ACC112 (cell line): ENCODE measurements around the gene GBA2.
A peak's percentile ranks its signal among the peaks of the same experiment; 100 is the strongest.

Experiments
- H2AFZ ChIP-seq: fragments of 200-600 bp; sonication (generic); one replicate; pipeline ENCODE4 v1.6.0; 2017; ENCODE audit warnings: antibody characterized with exemption, low read length; ENCODE audit not compliant: unreplicated experiment
- H3K27ac ChIP-seq: fragments of 200-600 bp; sonication (generic); 2 replicates; pipeline ENCODE4 v1.5.1; 2014; ENCODE audit warnings: low read depth, mild to moderate bottlenecking, antibody characterized with exemption, low read length, moderate library complexity
- H3K27me3 ChIP-seq: fragments of 200-600 bp; sonication (generic); 2 replicates; pipeline ENCODE4 v1.6.1; 2014; ENCODE audit warnings: mild to moderate bottlenecking, antibody characterized with exemption, low read length, moderate library complexity, mixed read lengths; ENCODE audit not compliant: insufficient read depth
- H3K36me3 ChIP-seq: fragments of 200-600 bp; sonication (generic); 2 replicates; pipeline ENCODE4 v1.6.1; 2016; ENCODE audit warnings: mild to moderate bottlenecking, antibody characterized with exemption, low read length, moderate library complexity, mixed read lengths; ENCODE audit not compliant: insufficient read depth
- H3K4me1 ChIP-seq: fragments of 200-600 bp; sonication (generic); one replicate; pipeline ENCODE4 v1.6.1; 2016; ENCODE audit warnings: low read length, mixed read lengths; ENCODE audit not compliant: insufficient read depth, unreplicated experiment, control insufficient read depth
- H3K4me3 ChIP-seq: fragments of 200-600 bp; sonication (generic); 2 replicates; pipeline ENCODE4 v1.5.1; 2014; ENCODE audit warnings: mild to moderate bottlenecking, low read depth, low read length
- H3K79me2 ChIP-seq: fragments of 200-600 bp; sonication (generic); one replicate; pipeline ENCODE4 v1.6.0; 2016; ENCODE audit warnings: low read length; ENCODE audit not compliant: control insufficient read depth, unreplicated experiment, insufficient read depth

Gene GBA2

DNA sequence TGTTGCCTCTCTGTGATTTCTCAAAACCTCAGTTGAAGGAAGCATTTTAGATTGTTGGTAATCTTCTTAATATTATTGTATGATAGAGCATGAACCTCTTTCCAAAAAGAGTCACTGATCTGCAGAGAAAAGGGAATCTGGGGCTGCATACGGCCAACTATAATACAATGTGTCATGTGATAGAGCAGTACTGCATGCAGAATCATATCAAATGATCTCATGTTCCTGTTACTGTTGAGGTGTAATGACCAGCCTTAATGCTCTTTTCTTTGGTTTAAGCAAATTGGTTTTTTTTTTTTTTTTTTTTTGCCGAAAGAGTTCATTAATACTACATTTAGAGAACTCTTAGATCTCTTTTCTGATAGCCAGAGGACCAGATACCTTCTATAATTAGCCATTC, 18.0 kb upstream of the GBA2 start:
- Histone ChIP-seq H3K27ac (no peak overlapping the region), H3K36me3 (no peaks in the 10 kb centered on the region), H3K27me3 (no peaks in the 10 kb centered on the region), H2AFZ (no peak overlapping the region), H3K4me1 (peaks cover 17% of the 10 kb centered on the region), H3K4me3 (no peak overlapping the region), H3K79me2 (no peaks in the 10 kb centered on the region)

DNA sequence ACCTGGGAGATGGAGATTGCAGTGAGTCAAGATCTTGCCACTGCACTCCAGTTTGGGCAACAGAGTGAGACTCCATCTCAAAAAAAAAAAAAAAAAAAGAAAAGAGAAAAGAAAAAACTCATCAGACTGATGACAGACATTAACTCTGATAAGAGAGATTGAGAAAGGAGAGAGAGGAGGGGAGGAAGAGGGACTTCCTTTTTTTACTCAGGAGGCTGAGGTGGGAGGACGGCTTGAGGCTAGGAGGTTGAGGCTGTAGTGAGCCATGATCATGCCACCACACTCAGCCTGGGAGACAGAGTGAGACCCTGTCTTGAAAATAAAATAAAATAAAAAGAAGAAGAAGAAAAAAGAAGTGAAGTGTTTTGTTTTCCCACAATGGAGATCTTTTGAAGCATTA, 14.8 kb upstream of the GBA2 start:
- no peak overlapping the region for H3K4me3 ChIP-seq
- H3K79me2 ChIP-seq = no peaks in the 10 kb centered on the region
- no peak overlapping the region for H3K27ac ChIP-seq
- H2AFZ ChIP-seq = no peak overlapping the region
- H3K27me3 ChIP-seq = no peaks in the 10 kb centered on the region
- no peaks in the 10 kb centered on the region for H3K36me3 ChIP-seq
- H3K4me1 ChIP-seq = peaks cover 13% of the 10 kb centered on the region

DNA sequence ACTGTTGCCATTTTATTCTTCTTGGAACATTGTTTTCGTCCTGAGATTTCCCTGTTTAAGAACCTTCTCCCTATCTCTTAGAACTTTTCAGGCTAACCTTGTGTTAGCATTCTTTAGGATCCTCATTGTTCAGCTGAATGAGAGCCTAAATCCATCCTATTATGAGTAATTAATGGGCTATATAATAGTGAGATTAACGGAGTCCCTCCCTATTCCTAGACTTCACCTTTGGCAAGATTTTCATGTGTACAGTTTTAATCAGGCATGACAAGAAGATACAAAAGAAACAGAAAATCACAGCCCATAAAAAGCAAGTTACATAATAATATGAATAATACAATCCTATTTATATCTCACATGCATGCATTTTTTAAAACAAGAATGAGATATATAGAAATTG, 14.2 kb upstream of the GBA2 start:
- Histone ChIP-seq H3K4me1 (peaks cover 16% of the 10 kb centered on the region), H3K4me3 (no peak overlapping the region), H3K27me3 (no peaks in the 10 kb centered on the region), H3K27ac (no peak overlapping the region), H3K36me3 (no peaks in the 10 kb centered on the region), H3K79me2 (no peaks in the 10 kb centered on the region), H2AFZ (no peak overlapping the region)

DNA sequence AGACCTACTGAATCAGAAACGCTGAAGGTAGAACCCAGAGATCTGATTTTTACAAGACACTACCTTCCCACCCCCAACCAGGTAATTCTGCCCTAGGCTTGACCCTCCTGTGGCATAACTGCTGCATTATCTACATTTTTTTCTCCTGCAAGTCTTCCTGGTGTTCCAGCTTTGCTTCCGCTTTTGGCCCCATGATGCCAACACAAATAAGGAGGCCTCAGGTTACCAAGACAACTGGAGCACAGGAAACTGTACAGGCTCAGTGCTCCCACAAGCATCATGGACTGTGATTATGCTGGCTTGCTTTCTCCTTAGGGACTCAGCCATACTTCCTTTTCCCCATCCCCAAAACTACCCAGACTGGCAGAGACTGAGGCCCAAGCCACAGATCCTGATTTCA, 11.6 kb upstream of the GBA2 start:
- H3K27me3 ChIP-seq = no peaks in the 10 kb centered on the region
- H3K27ac ChIP-seq = peak overlapping the region; percentile 23
- no peaks in the 10 kb centered on the region for H3K36me3 ChIP-seq
- H2AFZ ChIP-seq = no peak overlapping the region
- no peaks in the 10 kb centered on the region for H3K79me2 ChIP-seq
- peaks cover 24% of the 10 kb centered on the region for H3K4me1 ChIP-seq
- no peak overlapping the region for H3K4me3 ChIP-seq

DNA sequence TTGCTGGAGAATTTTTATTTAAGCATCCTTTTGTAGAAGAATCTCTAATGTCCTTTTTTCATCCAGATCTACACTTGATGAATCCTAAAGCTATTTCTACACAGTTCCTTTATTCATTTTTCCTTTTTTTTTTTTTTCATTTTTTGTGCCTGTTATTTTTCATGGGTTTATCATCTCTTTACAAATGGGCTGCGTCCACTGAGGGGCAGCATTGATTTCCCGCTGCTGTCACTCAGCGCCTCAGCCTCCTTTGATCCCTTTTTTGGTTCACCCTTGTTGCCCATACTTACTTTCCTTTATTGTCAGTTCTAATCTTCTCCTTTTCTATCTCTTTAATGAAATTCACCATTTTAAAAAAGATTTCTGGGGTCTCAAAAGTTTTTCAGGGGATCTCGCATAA, 10.8 kb upstream of the GBA2 start:
- H3K27ac ChIP-seq = no peak overlapping the region
- no peaks in the 10 kb centered on the region for H3K27me3 ChIP-seq
- no peak overlapping the region for H3K4me3 ChIP-seq
- H3K79me2 ChIP-seq = no peaks in the 10 kb centered on the region
- H2AFZ ChIP-seq = no peak overlapping the region
- H3K36me3 ChIP-seq = 0 out of 2 replicates have a peak, but pooled peaks cover 3% of the 10 kb centered on the region
- peaks cover 24% of the 10 kb centered on the region for H3K4me1 ChIP-seq

DNA sequence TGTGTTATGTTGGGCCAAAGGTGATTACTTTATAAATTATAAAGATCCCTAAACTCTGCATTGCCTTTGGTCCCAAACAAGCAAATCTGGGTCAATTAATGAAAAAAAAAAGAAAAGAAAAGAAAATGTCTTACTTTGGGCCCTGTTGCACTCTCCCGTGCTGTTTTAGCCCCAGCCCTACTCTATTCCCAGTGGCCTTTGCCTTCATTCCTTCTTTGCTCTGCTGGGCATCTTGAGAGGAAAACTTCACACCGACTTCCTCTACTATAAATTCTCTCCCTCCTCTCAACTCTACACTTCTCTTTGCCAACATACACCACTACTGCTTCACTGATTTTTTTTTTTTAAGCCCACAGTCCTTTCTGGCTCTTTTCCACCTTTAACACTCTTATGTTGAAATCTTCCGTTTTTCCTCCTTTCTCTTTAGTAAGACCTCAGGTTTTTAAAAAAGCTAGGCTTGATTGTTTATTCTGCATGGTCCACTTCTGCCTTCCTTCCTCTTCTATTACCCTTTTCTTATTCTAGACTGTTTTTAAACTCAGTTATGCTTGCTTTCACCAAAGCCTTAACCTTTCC, 9.5 kb upstream of the GBA2 start:
- Histone ChIP-seq H3K27ac (no peak overlapping the region), H2AFZ (no peak overlapping the region), H3K79me2 (no peaks in the 10 kb centered on the region), H3K4me1 (peaks cover 24% of the 10 kb centered on the region), H3K36me3 (peaks cover 6% of the 10 kb centered on the region; the same call in 1 of the 2 replicates), H3K27me3 (no peaks in the 10 kb centered on the region), H3K4me3 (no peak overlapping the region)

DNA sequence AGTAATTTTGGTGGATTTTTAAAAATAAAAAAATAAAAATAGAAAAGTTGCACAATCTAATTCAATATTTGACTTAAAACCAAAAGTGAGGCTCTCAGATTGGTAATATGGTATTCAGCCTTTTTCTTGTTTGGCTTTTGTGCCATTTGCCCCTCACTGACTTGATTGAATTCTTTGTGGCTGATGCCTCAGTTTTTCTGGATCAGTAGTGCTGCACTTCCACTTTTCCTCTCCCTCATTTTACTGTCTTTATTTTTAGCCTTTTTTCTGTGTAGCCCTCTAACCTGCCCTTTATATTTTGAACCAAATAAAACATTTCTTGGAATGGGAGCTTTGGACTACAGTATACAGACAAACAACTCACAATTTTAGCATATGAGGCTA, 8.9 kb upstream of the GBA2 start:
- H3K4me3 ChIP-seq = no peak overlapping the region
- H3K36me3 ChIP-seq = peaks cover 9% of the 10 kb centered on the region; the same call in 1 of the 2 replicates
- H2AFZ ChIP-seq = no peak overlapping the region
- no peak overlapping the region for H3K27ac ChIP-seq
- no peaks in the 10 kb centered on the region for H3K79me2 ChIP-seq
- H3K27me3 ChIP-seq = no peaks in the 10 kb centered on the region
- H3K4me1 ChIP-seq = peaks cover 24% of the 10 kb centered on the region

DNA sequence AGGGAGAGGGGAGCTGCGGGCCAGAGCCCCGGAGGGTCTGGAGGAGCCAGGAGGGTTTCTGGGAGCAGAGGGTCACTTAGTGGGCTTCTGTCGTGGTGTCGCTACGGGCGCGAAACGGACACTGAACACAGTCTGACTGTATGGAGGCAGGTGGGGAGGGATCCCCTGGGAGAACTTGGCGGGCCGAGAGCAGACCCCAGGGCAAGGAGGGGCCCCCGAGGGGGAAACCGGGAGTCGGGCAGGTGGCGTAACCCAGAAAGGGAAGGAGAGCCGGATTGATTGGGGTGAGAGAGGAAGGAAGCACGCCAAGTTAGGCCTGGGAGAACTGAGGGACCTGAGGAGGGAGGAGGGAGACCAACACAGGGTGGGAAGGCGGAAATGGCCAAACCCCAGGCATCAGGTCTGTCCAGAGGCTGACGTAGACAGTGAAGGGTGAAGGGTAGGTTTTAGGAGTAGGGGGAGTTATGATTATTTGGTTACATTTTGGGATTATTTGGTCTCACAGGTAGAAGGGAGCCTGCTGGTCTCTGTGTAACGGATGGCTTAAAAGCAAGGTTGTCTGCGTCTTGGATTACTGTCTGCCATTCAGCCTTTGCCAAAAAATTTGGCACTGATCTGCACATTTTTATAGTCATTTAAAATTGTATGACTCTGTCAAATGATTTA, 8.3 kb upstream of the GBA2 start:
- peak overlapping the region; percentile 67; the same call in 1 of the 2 replicates for H3K4me3 ChIP-seq
- no peak overlapping the region for H2AFZ ChIP-seq
- peaks cover 9% of the 10 kb centered on the region; the same call in 1 of the 2 replicates for H3K36me3 ChIP-seq
- no peaks in the 10 kb centered on the region for H3K79me2 ChIP-seq
- peaks cover 24% of the 10 kb centered on the region for H3K4me1 ChIP-seq
- H3K27ac ChIP-seq = no peak overlapping the region
- H3K27me3 ChIP-seq = no peaks in the 10 kb centered on the region

DNA sequence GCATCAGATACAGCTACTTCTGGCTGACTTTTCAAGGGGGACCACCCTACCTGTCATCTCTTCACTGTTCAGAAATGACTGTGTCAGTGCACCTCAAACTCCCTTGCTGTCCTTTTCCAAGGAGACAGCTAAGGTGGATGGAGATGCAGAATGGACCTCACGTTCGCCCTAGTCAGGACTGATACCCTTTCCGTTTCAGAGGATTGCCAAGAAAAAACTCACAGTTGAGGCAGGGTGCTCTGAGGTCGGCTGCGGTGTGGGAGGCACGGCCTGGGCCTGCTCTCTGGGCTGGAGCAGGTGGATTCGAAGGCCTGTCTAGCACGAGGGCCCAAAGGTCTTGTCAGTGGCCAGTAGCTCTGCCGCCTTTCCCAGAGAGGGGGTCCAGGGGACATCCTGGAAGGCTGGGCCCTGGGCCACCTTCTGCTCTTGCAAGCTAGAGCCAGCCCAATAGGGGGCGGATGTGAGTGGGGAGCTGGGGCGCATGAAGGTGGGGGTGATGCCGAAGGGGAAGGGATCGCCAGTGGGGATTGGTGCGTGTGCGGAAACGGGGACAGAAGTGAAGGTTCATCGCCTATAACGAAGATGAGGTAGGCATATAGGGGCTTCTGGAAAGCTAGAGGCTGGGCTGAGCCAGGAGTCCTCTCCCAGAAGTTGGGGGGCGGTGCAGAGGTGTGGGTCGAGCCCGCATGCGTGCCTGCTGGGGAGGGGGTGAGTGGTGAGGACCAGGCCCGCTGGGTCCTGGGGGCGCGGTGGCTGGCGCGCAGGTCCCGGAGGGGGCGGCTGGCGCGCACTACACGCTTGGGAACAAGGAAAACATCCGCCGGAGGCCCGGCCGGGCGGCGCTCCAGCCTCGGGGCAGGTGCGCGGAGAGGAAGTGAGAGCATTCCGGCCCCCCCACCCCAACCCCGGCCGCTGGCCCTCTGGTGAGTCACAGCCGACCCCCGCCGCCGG, 7.5 kb upstream of the GBA2 start:
- H3K27ac ChIP-seq = no peak overlapping the region
- H3K4me1 ChIP-seq = peaks cover 24% of the 10 kb centered on the region
- H2AFZ ChIP-seq = no peak overlapping the region
- peak overlapping the region; percentile 67 for H3K4me3 ChIP-seq
- H3K79me2 ChIP-seq = no peaks in the 10 kb centered on the region
- H3K36me3 ChIP-seq = peaks cover 9% of the 10 kb centered on the region; the same call in 1 of the 2 replicates
- no peaks in the 10 kb centered on the region for H3K27me3 ChIP-seq

DNA sequence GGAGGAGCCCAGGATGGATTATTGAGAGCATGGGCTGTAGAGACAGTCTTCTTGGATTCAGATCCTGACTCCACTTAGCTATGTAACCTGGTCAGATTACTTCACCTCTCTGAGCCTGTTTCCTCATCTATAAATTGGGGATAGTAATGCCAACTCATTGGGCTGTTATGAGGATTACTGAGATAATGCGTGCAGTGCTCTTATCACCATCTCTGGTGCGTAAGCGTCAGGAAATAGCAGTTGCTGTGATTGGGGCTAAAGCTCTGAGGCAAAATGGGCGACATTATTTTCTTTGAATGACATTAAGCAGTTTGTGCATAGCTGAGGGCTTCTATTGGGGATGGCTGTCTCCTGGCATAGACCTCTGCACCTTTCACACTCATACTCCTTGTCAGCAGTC, 6.0 kb upstream of the GBA2 start:
- Histone ChIP-seq H3K36me3 (peaks cover 9% of the 10 kb centered on the region; the same call in 1 of the 2 replicates), H2AFZ (no peak overlapping the region), H3K4me3 (no peak overlapping the region), H3K79me2 (no peaks in the 10 kb centered on the region), H3K4me1 (peaks cover 14% of the 10 kb centered on the region), H3K27ac (no peak overlapping the region), H3K27me3 (no peaks in the 10 kb centered on the region)
